HL-60 (cell line): ENCODE measurements around the gene MIDN.

Source experiments
- DNase-seq, 2 experiments: peaks; one replicate each; pipeline ENCODE4 v3.0.0-alpha.2; 2010 to 2020; ENCODE audit warnings: low read depth in 1 of 2, low spot score in 1 of 2
- H3K27ac ChIP-seq: fragments of 250-450 bp; sonication (Bioruptor Pico); replicated peaks from 2 replicates; pipeline ENCODE4 v1.5.1; 2020; ENCODE audit warnings: mild to moderate bottlenecking, moderate library complexity
- H3K27me3 ChIP-seq: fragments of 250-450 bp; sonication (Bioruptor Pico); 2 replicates; pipeline ENCODE4 v1.5.1; 2021; ENCODE audit warnings: mild to moderate bottlenecking, moderate library complexity; ENCODE audit not compliant: insufficient read depth, poor library complexity, severe bottlenecking
- H3K4me3 ChIP-seq: replicated peaks from 2 replicates; pipeline ENCODE4 v1.5.1; 2011; ENCODE audit warnings: mild to moderate bottlenecking, control low read depth, low read length; ENCODE audit not compliant: insufficient read depth
- GABPA ChIP-seq: IDR thresholded peaks from 2 replicates; pipeline ENCODE4 v1.6.1; 2012; ENCODE audit warnings: low read depth
- POLR2AphosphoS5 ChIP-seq: IDR thresholded peaks from 2 replicates; pipeline ENCODE4 v1.6.1; 2012; ENCODE audit warnings: low read depth
- SPI1 ChIP-seq: IDR thresholded peaks from 2 replicates; pipeline ENCODE4 v1.6.1; 2012; ENCODE audit warnings: low read depth, mild to moderate bottlenecking, borderline replicate concordance
- TF ChIP-seq, protein P1 (sequence below): IDR thresholded peaks from 2 replicates; pipeline ENCODE4 v1.6.1; 2012; ENCODE audit warnings: low read depth; ENCODE audit not compliant: insufficient replicate concordance
- TF ChIP-seq, protein P2 (sequence below): IDR thresholded peaks from one replicate; pipeline ENCODE4 v1.5.1; 2011; ENCODE audit warnings: low read length, control low read depth, inconsistent platforms; ENCODE audit not compliant: insufficient read depth

The MIDN gene

DNA sequence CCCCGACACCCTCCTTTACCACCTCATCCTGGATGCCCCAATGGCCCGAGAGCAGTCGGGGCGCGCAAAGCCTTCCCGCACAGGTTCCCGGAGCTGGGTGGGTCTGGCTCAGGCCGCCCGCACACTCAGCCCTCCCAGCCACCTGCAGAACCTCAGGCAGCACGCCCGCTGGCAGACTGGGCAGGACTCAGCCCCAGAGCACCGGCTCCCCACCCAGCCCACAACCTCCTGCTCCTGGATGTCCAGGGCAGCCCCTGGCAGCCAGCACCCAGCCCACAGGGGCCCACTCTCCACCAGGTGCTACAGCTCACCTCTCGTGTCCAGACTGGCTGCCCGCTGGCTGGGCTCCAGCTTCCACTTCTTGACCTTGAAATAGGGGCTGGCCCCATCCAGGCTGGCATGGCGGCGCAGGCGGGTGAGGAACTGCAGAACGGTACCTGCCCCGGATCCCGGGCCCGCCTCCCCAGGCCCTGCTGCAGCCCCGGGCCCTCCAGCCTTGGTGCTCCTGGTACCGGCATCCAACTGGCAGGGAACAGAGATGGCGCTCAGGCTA, 15.2 kb upstream of the MIDN start:
- Histone ChIP-seq H3K27ac (no peak overlapping the region), H3K4me3 (no peak overlapping the region), H3K27me3 (peaks cover 20% of the 10 kb centered on the region)
- no peak for DNase-seq
- TF ChIP-seq, protein P1, sequence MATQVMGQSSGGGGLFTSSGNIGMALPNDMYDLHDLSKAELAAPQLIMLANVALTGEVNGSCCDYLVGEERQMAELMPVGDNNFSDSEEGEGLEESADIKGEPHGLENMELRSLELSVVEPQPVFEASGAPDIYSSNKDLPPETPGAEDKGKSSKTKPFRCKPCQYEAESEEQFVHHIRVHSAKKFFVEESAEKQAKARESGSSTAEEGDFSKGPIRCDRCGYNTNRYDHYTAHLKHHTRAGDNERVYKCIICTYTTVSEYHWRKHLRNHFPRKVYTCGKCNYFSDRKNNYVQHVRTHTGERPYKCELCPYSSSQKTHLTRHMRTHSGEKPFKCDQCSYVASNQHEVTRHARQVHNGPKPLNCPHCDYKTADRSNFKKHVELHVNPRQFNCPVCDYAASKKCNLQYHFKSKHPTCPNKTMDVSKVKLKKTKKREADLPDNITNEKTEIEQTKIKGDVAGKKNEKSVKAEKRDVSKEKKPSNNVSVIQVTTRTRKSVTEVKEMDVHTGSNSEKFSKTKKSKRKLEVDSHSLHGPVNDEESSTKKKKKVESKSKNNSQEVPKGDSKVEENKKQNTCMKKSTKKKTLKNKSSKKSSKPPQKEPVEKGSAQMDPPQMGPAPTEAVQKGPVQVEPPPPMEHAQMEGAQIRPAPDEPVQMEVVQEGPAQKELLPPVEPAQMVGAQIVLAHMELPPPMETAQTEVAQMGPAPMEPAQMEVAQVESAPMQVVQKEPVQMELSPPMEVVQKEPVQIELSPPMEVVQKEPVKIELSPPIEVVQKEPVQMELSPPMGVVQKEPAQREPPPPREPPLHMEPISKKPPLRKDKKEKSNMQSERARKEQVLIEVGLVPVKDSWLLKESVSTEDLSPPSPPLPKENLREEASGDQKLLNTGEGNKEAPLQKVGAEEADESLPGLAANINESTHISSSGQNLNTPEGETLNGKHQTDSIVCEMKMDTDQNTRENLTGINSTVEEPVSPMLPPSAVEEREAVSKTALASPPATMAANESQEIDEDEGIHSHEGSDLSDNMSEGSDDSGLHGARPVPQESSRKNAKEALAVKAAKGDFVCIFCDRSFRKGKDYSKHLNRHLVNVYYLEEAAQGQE, result no peak
- no peak for TF ChIP-seq POLR2AphosphoS5
- no peak for TF ChIP-seq GABPA
- TF ChIP-seq, protein P2, sequence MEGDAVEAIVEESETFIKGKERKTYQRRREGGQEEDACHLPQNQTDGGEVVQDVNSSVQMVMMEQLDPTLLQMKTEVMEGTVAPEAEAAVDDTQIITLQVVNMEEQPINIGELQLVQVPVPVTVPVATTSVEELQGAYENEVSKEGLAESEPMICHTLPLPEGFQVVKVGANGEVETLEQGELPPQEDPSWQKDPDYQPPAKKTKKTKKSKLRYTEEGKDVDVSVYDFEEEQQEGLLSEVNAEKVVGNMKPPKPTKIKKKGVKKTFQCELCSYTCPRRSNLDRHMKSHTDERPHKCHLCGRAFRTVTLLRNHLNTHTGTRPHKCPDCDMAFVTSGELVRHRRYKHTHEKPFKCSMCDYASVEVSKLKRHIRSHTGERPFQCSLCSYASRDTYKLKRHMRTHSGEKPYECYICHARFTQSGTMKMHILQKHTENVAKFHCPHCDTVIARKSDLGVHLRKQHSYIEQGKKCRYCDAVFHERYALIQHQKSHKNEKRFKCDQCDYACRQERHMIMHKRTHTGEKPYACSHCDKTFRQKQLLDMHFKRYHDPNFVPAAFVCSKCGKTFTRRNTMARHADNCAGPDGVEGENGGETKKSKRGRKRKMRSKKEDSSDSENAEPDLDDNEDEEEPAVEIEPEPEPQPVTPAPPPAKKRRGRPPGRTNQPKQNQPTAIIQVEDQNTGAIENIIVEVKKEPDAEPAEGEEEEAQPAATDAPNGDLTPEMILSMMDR, result no peak
- TF ChIP-seq SPI1, result no peak

DNA sequence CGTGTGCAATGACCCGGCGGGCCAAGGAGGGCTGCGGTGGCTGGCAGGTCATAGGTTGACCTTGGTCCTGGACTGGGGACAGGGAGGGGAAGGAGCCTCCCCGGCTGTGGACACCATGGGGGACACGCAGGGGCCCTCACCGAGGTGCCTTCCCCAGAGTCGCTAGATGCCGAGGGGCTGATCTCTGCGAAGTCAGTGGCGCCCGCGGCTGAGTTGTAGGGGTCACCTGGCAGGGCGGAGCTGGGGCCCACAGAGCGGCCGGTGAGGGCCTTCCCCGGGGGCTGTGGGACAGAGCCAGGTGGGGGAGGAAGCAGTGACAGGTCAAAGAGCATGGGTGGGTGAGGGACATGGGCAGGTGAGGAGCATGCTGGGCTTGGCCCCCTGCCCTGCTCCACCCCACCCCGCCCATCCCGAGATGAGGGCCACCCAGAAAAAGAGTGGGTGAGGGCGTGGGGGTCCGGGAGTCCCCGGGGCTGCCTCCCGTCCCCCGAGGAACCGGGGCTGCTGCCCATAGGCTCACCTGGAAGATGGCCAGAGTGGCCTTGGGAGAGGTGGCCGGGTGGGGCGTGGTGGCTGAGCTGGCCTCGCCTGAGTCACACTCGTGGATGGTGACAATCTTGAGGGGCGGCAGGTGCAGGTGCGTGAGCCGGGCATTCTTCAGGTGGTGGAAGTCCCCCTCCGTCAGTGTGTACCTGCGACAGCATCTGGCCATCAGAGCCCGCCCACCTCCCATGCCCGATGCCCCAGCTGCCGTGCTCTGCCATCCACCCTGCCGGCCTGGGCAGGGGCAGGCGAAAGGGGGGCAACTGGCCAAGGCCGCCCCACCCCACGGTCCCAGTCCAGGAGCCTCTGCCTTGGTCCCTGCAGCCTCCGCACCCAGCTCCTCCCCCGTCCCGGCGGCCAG, 14.1 kb upstream of the MIDN start:
- peaks cover 21% of the 10 kb centered on the region for H3K27me3 ChIP-seq
- TF ChIP-seq SPI1 (no peak), POLR2AphosphoS5 (no peak), GABPA (no peak)
- TF ChIP-seq, protein P2, result no peak
- TF ChIP-seq, protein P1, result no peak
- no peak overlapping the region for H3K27ac ChIP-seq
- H3K4me3 ChIP-seq, result no peak overlapping the region
- DNase-seq, result no peak

GRCh38 chr19:1234955-1235380, 13.4 kb upstream of the MIDN start:
- TF ChIP-seq SPI1 (no peak), POLR2AphosphoS5 (no peak), GABPA (no peak)
- H3K27ac ChIP-seq, result no peak overlapping the region
- H3K4me3 ChIP-seq, result no peak overlapping the region
- no peak for DNase-seq
- peaks cover 21% of the 10 kb centered on the region for H3K27me3 ChIP-seq

DNA sequence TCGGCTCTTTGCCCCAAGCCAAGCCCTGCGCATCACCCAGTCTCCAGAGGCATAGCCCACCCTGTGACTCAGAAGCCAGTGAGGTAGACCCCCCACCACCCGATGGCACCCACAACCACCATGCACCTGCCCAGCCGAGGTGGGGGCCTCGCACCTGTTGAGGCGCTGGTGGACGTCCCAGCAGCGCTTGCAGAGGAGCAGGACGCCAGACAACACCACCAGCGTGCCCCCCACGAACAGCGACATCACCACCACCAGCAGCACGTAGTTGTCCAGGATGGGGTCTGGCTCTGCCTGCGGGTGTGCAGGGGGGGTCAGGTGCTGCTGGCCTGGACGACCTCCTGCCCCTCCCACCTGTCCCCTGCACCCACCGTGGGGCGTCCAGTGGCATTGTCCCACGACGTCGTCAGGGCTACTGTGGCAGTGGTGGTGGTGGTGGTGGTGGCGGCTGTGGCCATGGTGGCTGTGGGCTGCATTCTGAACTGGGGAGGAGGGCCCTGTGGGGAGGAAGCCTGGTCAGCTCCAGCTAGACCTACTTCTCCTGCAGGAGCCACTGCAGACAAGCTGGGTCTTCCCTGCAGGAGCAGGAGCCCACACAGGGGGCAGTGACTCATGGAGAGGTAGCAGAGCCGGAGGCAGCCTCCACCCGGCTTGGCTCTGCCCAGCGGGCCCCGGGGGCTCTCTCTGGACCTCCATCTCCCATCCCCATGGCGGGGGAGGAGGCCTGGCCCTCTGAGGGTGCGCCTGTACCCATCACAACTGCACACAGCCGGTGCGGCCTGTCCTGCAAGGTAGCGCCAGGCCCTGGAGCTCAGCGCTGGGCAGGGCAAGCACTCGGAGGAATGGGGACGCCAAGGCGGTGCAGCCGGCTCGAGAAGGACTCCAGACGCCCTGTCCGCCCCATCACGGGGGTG, 12.5 kb upstream of the MIDN start:
- TF ChIP-seq, protein P1, result no peak
- TF ChIP-seq SPI1, result no peak
- TF ChIP-seq, protein P2, result no peak
- no peak for DNase-seq
- Histone ChIP-seq H3K4me3 (no peak overlapping the region), H3K27me3 (peaks cover 21% of the 10 kb centered on the region), H3K27ac (no peak overlapping the region)
